SK-MEL-5 (cell line): ENCODE results near the gene ATP6V1C2. TPM values are rescaled to one million over a fixed set of nuclear protein-coding genes. Genes with fewer than 3 reads are reported as not detected.

Experiments
- DNase-seq: peaks from one replicate; pipeline ENCODE4 v3.0.0-alpha.2; 2016; ENCODE audit warnings: low read depth, low spot score
- in situ Hi-C: cut with HindIII; loops from 2 replicates; pipeline ENCODE4 v1.10.0; 2016; ENCODE audit warnings: low sequenced_read_pairs, high pct_unique_total_duplicates, low pct_unique_long_range_greater_than_20kb
- polyA plus RNA-seq, 2 experiments: library from polyadenylated mRNA; depleted of rRNA; stranded (reverse); fragments of >200 nt; gene quantifications; 2 replicates each; pipeline ENCODE4 v1.2.3, GENCODE V29; 2015
- total RNA-seq: library from RNA; depleted of rRNA; stranded (reverse); fragments of >200 nt; shearing (Covaris generic); gene quantifications from 2 replicates; pipeline ENCODE4 v1.2.3, GENCODE V29; 2014; rRNA removed

ATP6V1C2 gene, protein sequence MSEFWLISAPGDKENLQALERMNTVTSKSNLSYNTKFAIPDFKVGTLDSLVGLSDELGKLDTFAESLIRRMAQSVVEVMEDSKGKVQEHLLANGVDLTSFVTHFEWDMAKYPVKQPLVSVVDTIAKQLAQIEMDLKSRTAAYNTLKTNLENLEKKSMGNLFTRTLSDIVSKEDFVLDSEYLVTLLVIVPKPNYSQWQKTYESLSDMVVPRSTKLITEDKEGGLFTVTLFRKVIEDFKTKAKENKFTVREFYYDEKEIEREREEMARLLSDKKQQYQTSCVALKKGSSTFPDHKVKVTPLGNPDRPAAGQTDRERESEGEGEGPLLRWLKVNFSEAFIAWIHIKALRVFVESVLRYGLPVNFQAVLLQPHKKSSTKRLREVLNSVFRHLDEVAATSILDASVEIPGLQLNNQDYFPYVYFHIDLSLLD
- 1.1 and 1.2 TPM in 2 replicates for total RNA-seq
- 0.02 and 0.34 TPM in 2 replicates for polyA plus RNA-seq (2015; cell fraction: cytosol; rRNA removed)
- polyA plus RNA-seq (2015; cell fraction: nucleus; rRNA removed), result 2.4 and 4.1 TPM in 2 replicates

DNA sequence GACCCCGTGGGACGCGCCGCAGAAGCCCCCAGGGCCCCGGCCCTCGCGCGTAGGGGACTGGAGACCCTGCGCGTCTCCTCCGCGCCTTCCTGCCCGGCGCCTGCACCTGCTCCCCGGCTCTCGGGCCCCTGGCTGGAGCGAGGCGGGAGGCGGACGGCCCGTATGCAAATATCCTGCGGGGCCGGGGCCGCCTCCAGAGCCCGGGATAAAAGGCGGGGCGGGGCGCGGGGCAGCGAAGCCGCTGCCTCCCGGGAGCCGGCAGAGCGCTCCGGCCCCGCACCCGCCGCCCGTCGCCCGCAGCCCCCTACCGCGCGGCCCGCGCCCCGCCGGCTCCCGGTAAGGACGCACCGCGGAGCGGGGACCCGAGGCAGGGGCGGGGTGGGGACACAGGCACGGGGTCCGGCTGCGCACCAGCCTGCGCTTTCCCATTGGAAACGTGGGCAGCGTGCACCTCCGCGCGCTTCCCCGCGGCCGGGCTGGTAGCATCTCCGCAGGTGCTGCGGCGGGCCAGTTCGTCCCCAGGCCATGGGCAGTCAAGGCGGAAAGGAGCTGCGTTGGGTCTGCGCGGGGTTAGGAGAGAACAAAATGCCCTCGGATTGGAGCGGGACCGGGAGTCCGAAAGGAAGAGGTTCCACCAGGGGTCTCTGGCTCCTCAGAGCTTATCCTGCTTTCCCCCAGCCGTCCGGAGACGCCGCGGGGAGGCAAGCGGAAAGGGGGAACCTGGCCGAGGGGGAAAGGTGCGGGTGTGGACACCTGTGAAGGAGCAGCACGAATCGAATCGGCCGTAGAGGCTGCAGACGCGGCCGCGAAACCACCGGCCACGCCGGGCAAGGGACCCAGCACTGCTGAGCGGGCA lies at the start of gene ATP6V1C2:
TSS of gene ATP6V1C2 (plus strand) at position 235 of the 856 bp plus-strand sequence. CDS start 1,220 bp downstream, outside the sequence.
- no peak for DNase-seq
- in situ Hi-C loops, result no loop called here

DNA sequence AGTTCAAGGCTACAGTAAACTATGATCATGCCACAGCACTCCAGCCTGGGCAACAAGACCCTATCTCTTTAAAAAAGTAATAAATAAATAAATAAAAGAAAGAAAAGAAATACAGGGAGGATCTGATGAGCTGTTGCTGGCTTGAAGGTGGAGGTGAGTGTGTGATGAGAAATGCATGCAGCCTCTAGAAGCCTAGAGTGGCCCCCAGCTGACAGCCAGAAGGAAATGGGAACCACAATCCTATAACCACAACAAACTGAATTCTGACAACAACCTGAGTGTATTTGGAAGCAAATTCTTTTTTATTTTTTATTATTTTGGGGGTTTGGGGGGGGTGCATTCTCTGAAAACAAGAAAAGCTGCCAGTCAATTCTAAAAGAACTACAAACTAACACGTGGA lies 46.3 kb upstream of the ATP6V1C2 start:
- in situ Hi-C loops, result no loop called here
- DNase-seq, result no peak

DNA sequence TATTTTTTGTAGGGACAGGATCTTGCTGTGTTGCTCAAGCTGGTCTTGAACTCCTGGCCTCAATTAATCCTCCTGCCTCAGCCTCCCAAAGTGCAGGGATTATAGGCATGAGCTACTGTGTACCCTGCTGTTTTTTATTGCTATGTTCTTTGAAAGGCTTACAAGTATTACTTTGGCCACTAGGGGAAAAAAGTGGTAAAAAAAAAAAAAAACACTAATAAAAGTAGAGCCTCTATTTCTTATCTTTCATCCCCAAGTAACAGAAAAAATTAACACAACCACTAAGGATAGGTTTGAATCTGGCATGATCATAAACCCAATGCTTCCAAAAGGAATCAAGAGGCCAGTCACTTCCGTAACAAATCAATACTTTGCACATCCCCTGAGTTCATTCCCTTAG lies 43.2 kb upstream of the ATP6V1C2 start:
- DNase-seq, result peak; percentile 30
- in situ Hi-C loops, result no loop called here

DNA sequence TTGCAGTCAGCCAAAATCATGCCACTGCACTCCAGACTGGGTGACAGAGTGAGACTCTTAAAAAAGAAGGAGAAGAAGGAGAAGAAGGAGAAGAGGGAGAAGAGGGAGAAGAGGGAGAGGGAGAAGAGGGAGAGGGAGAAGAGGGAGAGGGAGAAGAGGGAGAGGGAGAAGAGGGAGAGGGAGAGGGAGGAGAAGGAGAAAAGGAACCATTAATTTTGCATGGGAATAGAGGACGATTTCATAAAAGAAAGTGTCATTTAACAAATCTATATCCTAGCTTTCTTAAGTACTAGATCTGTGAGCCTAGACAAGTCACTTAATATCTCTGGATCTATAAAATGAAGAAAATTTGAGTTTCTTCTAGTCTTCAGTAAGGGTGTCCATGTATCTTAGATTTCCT lies 41.2 kb upstream of the ATP6V1C2 start:
- no peak for DNase-seq
- in situ Hi-C loops, result no loop called here

DNA sequence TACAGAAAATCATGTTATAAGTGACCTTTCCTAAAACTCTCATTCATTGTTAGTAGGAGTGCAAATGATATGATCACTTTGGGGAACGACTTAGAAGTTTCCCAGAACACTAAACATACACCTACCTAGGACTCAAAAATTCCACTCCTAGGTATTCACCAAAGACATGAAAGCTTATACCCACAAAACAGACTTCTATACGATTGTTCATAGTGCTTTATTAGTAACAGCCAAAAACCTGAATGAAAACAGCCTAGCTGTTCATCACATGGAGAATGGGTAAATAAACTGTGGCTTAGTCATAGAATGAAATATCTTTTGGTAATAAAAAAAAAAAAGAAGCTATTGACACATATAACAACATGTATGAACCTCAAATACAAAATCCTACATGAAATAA lies 40.5 kb upstream of the ATP6V1C2 start:
- in situ Hi-C loops, result no loop called here
- no peak for DNase-seq

DNA sequence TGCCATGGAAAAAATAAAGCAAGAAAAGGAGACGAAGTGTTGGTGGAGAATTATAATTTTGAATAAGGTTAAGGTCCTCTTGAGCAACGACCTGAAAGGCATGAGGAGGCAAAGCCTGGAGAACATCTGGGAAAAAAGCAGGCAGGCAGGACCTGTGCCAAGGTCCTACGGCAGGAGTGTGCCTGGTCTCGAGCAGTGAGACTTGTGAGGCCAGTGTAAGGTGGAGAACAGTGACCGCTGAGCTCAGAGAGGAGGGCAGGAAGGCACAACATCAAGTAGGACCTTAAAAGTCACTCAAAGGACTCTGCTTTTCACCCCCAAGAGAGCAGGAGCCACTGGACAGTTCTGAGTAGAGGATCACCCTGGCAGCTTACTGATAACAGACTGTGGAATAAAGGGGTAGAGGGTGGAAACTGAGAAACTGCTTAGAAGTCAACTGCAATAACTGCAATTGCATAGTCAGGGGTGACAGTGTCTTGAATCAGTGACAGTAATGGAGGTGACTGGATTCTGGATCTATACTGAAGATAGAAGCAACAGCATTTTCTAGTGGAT lies 35.2 kb upstream of the ATP6V1C2 start:
- in situ Hi-C loops, result no loop called here
- DNase-seq, result no peak

DNA sequence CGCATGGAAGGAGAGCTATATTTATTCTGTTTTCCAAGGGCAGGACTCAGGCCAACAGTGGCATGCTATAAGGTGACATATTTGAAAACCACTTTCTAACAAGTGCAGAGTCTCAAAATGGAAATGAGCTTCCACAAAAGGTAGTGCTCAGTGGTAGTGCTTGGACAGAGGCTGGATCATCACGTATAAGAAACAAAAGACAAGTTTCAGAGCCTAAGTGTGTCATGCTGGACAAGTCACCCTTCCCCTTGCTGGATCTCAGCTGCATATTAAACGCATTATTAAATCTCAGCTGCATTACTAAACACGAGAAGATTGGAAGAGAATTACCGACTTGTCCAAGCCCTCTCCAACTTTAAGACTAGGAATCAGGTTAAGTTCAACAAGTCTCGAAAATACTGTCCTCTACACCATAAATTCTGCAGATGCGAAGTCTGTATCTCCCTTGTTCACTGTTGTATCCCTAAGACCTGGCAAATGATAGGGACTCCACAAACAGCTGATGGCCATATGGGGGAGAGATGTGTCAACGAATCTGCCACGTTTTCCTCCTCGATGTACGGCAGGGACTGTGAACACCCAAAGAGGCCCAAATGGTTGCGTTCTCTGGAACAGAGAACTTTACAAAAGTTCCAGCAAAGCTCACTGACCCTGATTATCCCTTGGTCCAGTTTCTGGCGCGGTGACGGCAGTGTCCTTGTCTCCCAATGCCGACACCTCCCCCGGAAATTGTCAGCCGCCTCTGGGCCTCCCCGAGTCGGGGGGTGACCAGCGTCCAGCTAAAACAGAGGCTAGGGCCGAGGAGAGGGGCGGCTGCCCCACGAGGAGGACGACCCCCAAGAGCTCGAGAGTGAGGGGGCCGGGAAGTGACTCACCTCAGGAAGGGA lies 32.3 kb upstream of the ATP6V1C2 start:
- in situ Hi-C loops, result no loop called here
- no peak for DNase-seq

DNA sequence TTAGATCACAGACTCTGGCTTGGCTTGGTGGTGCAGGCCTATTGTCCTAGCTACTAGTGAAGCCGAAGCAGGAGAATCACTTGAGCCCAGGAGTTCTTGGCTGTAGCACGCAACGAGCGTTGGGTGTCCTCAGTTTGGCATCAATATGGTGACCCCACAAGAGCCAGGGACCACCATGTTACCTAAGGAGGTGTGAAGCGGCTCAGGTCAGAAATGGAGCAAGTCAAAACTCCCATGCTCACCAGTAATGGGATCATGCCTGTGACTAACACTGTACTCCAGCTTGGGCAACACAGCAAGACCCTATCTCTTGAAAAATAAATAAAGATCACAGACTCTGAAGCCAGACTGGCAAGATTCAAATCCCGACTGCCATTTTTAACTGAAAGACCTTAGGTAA lies 29.9 kb upstream of the ATP6V1C2 start:
- no peak for DNase-seq

DNA sequence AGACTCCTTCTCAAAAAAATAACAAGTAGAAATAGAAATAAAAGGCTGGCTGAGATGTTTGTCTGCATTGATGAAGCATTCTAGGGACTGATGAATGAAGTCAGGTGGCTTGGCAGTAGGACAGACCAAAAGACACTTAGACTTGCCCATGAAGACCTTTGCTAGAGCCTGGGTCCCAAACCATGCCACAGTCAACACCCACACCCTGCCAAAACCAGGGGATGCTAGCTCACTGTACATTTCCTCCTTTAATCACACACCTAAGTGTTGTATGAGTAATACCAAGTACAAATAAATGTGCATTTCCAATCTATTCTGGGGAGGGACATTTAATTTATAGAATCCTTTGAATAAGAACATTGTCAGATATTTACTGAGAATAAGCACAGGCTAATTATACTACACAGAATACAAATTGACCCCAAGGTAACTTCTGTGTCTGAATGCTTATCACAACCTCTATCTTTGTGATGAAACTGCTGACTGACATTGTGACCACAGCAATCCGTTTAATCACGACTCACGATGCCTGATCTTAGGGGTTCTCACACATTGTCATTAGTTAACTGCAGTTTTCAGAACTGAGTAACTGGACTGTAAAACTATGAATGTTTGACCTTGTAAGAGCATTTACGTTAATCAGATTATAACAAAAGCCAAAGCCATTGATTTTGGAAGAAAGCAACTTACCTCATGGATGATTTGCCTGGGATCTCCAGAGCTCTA lies 21.2 kb upstream of the ATP6V1C2 start:
- in situ Hi-C loops, result no loop called here
- no peak for DNase-seq

More for the DNA sequence above, 29.9 kb upstream of the ATP6V1C2 start:
- in situ Hi-C loops, result no loop called here

DNA sequence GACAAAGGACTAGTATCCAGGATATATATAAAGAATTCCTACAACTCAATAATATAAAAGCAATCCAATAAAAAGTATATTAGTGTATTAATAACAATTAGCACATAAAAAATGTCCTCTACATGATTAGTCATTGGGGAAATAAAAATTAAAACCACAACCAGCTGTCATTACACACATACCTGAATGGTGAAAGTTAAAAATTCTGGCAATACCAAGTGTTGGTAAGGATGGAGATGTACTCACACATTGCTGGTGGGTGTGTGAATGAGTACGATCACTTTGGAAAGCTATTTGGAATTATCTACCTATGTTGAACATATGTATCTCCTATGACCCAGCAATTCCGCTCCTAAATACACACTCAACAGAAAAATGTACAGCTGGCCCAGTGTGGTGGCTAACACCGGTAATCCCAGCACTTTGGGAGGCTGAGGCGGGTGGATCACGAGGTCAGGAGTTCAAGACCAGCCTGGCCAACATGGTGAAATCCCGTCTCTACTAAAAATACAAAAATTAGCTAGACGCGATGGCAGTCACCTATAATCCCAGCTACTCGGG lies 17.3 kb upstream of the ATP6V1C2 start:
- DNase-seq, result no peak
- in situ Hi-C loops, result no loop called here

DNA sequence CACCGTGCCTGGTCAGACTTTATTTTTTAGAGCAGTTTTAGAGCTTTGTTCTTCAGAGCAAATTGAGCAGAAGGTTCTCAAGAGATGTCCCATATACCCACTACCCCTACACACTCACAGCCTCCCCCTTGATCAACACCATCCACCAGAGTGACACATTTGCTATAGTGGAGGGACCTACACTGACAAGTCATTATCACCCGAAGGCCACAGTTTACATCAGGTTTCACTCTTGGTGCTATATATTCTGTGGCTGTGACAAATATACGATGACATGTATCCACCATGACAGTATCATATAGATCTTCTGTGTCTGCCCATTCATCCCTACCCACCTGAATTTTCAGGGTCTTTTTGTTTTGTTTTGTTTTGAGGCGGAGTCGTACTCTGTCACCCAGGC lies 15.4 kb upstream of the ATP6V1C2 start:
- in situ Hi-C loops, result no loop called here
- DNase-seq, result no peak

DNA sequence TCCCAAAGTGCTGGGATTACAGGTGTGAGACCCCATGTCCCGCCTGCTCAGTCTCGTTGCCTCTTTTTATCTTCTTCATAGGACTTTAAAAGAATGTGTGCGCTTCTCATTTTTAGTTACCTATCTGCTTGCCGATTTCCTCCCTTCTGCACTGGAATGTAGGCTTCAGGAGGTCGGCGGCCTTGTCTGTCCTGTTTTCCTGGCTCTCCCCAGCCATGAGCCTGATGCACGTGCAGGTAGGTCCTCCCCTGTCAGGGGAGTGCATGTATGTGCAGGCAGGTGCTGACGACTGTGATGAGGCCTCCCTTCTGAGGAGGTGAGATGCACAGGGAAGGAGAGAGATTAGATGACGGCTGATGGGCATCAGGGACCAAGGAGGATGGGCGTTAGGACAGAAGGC lies 13.6 kb upstream of the ATP6V1C2 start:
- no peak for DNase-seq
- in situ Hi-C loops, result no loop called here

DNA sequence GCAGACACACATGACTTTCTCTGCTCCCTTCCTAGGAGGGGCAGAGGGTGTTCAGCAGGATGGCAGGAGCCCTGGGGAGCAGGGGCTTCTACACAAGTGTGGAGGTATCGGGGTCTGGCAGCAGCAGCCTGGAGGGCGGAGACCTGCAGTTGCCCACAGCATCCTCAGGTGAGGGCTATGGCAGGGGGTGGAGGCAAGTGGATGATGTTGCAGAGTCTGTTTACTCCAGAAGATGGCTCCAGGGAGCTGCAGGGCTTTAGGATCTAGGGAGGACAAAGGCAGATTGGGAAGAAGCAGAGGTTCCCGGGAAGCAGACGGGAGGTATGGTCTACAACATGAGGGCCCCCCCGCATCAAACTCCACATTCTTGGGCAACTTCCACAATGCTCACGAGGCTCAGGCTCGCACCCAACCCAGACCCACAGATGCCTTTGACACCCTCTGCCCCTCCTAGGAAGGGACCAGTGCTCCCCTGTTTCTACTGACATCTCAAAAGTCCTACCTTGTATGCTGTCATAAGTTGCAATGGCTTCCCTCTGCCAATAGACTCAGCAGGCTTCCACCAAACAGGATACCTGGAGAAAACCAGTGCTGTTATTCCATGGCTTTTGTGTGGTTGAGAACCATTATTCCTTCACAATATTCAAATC lies 12.0 kb upstream of the ATP6V1C2 start:
- DNase-seq, result peak; percentile 76
- in situ Hi-C loops, result no loop called here

DNA sequence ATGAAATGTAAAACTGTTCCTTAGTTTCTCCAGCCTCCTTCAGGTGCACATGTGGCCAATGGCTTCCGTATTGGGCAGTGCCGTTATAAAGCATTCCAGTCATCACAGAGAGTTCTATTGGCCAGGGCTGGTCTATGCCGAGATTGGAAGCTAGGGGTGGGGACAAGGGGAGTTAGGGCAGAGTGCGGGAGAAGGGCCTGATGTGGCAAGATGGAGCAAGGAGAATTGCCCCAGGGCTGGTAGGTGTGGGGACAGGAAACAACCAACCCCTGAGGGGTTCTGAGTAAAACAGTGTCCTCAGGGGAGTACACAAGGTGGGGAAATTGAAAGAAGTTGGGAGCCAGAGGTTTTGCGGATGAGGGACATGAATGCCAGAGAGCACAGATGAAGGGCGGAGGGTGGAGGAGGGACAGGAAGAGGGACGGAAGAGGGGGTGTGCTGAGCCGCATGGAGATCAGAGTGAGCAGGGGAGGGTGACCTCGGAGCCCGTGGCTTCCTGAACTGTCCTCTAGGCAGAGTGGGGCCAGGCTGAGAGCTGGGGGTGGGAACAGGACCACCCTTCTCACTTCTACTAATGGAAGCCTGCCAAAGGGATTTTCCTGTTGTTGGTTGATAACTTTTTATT lies 9.1 kb upstream of the ATP6V1C2 start:
- no peak for DNase-seq
- in situ Hi-C loops, result no loop called here

DNA sequence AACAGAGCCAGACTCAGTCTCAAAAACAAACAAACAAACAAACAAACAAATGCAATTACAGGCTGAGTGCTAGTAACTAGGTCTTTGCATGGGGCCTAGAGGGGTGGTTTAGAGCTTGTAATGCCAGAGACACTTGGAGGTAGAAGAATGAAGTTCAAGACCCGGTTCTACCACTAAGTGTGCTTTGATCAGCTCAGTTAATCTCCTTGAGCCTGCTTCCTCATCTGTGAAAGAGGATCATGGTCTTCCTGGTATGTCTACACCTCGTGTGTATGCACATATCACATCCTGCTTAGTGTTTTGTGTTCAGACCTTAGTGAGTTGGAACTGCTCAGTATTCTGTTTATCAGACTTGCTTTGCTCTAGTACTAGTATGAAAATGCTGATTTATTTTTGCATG lies 4.8 kb upstream of the ATP6V1C2 start:
- DNase-seq, result no peak
- in situ Hi-C loops, result no loop called here

DNA sequence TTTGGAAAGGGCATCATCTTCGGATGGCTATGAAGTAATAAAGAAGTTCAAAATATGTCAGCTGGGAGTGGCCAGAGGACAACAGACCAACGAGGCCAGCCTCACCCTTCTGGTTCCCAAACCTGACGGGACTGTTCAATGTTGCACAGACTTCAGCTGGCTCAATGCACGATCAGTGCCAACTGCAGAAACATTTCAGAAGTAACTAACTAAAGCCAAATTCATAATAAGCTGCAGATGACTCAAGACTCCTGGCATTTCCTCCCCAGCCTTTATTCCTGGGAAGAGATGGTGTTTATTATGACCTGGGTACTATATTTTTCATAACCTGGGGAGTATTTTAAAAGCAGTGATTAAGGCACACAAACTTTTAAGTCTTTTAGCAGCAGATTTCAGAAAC lies 3.8 kb upstream of the ATP6V1C2 start:
- no peak for DNase-seq
- in situ Hi-C loops, result no loop called here
